Natural killer cell (primary cell): ENCODE measurements around the gene ZBTB8B. TPM values are rescaled to one million over a fixed set of nuclear protein-coding genes. Genes with fewer than 3 reads are reported as not detected.

Source experiments
- ATAC-seq, 3 donors: fragments of 150-1000 bp in 2 of 3; fragments of 200-7000 bp in 1 of 3; cut with Tn5 transposase; 1 replicate in 1 of 3; 2 replicates in 2 of 3; pipeline ENCODE4 v1.10.0; 2021; ENCODE audit warnings: mild to moderate bottlenecking in 2 of 3, moderate library complexity in 2 of 3
- DNase-seq, 2 donors: peaks; one replicate each; pipeline versions ENCODE4 v3.0.0 to v3.0.0-alpha.2; 2013 to 2021; ENCODE audit warnings: mixed read lengths in 1 of 2
- H3K27ac ChIP-seq: one replicate; pipeline ENCODE4 v1.5.1; 2013; ENCODE audit warnings: mild to moderate bottlenecking, low read length
- H3K27me3 ChIP-seq: one replicate; pipeline ENCODE4 v1.6.1; 2013; ENCODE audit warnings: low read length; ENCODE audit not compliant: control insufficient read depth, insufficient read depth
- H3K36me3 ChIP-seq: one replicate; pipeline ENCODE4 v1.6.1; 2013; ENCODE audit warnings: low read length; ENCODE audit not compliant: control insufficient read depth, insufficient read depth
- H3K4me1 ChIP-seq: one replicate; pipeline ENCODE4 v1.6.1; 2013; ENCODE audit warnings: low read length; ENCODE audit not compliant: control insufficient read depth, insufficient read depth
- H3K4me3 ChIP-seq: one replicate; pipeline ENCODE4 v1.5.1; 2013; ENCODE audit warnings: low read length
- H3K9me3 ChIP-seq: one replicate; pipeline ENCODE4 v1.6.1; 2013; ENCODE audit warnings: low read length; ENCODE audit not compliant: control insufficient read depth, insufficient read depth
- H3K27ac Mint-ChIP-seq, 2 donors: one replicate each; pipeline ENCODE4 v1.8.0; 2022; ENCODE audit warnings: mild to moderate bottlenecking in 2 of 2, mixed read lengths in 2 of 2, moderate library complexity in 1 of 2
- H3K27me3 Mint-ChIP-seq, 2 donors: one replicate each; pipeline ENCODE4 v1.8.0; 2022; ENCODE audit warnings: low read depth in 2 of 2, mixed read lengths in 2 of 2
- H3K36me3 Mint-ChIP-seq: one replicate; pipeline ENCODE4 v1.8.0; 2022; ENCODE audit warnings: mixed read lengths
- H3K4me1 Mint-ChIP-seq, 2 donors: one replicate each; pipeline ENCODE4 v1.8.0; 2022; ENCODE audit warnings: mixed read lengths in 2 of 2
- H3K4me3 Mint-ChIP-seq: one replicate; pipeline ENCODE4 v1.8.0; 2022; ENCODE audit warnings: mild to moderate bottlenecking, moderate library complexity, mixed read lengths
- H3K9me3 Mint-ChIP-seq, 2 donors: one replicate each; pipeline ENCODE4 v1.8.0; 2022; ENCODE audit warnings: mixed read lengths in 2 of 2
- WGBS: methylation state at CpG from one replicate; pipeline ENCODE4 v1.1.7; 2013; ENCODE audit warnings: missing lambda C conversion rate; ENCODE audit not compliant: insufficient coverage; 5-methylcytosine and 5-hydroxymethylcytosine counted together
- intact Hi-C: fragments of 100-400 bp; cut with micrococcal nuclease; formaldehyde crosslinking; loops from one replicate; pipeline ENCODE4 v1.14.2; 2022
- total RNA-seq, 4 donors: library from RNA; stranded (reverse); fragments of 120-200 nt in 1 of 4; gene quantifications; one replicate each; pipeline versions ENCODE4 v1.2.3 to v1.2.4, GENCODE V29; 2013 to 2022
- TF ChIP-seq, protein P1 (sequence below): fragments of 200-600 bp; IDR thresholded peaks from one replicate; pipeline ENCODE4 v1.8.0; 2022; ENCODE audit warnings: antibody characterized with exemption

ZBTB8B gene
- total RNA-seq, 3 donors from 2014 or later (not counting 1 experiment from before 2014, with no cell fraction given): not detected

DNA sequence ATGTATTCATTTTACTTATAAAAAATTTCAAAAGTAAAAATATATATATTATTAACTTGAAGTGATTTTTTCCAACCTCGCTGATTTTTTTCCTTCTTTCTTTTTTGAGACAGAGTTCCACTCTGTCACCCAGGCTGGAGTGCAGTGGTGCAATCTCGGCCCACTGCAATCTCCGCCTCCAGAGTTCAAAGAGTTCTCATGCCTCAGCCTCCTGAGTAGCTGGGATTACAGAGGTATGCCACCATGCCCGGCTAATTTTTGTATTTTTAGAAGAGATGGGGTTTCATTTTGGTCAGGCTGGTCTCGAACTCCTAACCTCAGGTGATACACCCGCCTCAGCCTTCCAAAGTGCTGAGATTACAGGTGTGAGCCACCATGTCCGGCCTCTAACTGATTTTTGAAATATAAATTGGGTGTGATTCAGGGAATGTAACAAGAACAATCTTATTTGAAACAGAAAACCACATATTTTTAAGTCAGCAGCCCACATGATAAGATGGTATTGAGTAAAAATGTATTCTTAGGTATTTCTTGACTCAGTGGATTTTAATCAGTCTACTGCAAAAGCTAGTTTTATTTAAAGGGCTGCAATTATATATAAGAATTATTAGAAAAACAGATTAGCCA is 30.0 kb downstream of the ZBTB8B start:
- Histone ChIP-seq H3K27me3 (peaks cover 6% of the 10 kb centered on the region), H3K27ac (no peak overlapping the region), H3K9me3 (no peaks in the 10 kb centered on the region), H3K4me1 (no peaks in the 10 kb centered on the region), H3K36me3 (no peaks in the 10 kb centered on the region), H3K4me3 (no peak overlapping the region)
- Mint-ChIP-seq H3K27me3 (peaks cover 24% of the 10 kb centered on the region in 2 donors), H3K36me3 (no peaks in the 10 kb centered on the region), H3K9me3 (no peaks in the 10 kb centered on the region), H3K4me1 (no peaks in the 10 kb centered on the region), H3K27ac (no peak overlapping the region), H3K4me3 (no peak overlapping the region)
- TF ChIP-seq, protein P1, sequence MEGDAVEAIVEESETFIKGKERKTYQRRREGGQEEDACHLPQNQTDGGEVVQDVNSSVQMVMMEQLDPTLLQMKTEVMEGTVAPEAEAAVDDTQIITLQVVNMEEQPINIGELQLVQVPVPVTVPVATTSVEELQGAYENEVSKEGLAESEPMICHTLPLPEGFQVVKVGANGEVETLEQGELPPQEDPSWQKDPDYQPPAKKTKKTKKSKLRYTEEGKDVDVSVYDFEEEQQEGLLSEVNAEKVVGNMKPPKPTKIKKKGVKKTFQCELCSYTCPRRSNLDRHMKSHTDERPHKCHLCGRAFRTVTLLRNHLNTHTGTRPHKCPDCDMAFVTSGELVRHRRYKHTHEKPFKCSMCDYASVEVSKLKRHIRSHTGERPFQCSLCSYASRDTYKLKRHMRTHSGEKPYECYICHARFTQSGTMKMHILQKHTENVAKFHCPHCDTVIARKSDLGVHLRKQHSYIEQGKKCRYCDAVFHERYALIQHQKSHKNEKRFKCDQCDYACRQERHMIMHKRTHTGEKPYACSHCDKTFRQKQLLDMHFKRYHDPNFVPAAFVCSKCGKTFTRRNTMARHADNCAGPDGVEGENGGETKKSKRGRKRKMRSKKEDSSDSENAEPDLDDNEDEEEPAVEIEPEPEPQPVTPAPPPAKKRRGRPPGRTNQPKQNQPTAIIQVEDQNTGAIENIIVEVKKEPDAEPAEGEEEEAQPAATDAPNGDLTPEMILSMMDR: no peak
- ATAC-seq (no peak), DNase-seq (no peak)
- intact Hi-C loops: no loop called here
- 83% methylated on average over 7 of the region's 7 CpGs for WGBS

DNA sequence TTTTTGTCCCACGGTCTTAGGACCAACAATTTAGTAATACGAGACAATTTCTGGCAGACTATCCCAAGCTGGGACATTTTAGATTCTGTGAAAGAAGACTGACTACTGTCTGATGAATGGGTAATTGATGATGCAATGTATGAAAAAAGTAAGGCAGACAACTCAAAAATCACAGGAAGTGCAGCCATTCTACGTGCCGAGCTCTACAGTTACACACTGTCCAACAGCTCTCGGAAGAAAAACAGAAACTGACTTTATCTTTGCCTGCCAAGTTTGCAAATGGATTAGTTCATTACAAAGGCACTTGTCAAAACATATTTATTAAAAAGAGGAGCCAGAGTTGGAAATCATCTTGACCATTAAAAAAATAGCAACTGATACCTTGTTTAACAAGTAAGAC is 31.3 kb downstream of the ZBTB8B start:
- H3K36me3 ChIP-seq: no peaks in the 10 kb centered on the region
- H3K4me1 Mint-ChIP-seq: no peaks in the 10 kb centered on the region
- ATAC-seq: no peak
- H3K27me3 Mint-ChIP-seq: peaks cover 26 to 28% of the 10 kb centered on the region in 2 donors
- H3K27ac Mint-ChIP-seq: no peak overlapping the region
- no peak for DNase-seq
- peaks cover 7% of the 10 kb centered on the region for H3K4me1 ChIP-seq
- H3K36me3 Mint-ChIP-seq: no peaks in the 10 kb centered on the region
- no peak overlapping the region for H3K27ac ChIP-seq
- no peaks in the 10 kb centered on the region for H3K9me3 Mint-ChIP-seq
- intact Hi-C loops: no loop called here
- H3K27me3 ChIP-seq: peaks cover 6% of the 10 kb centered on the region
- no peaks in the 10 kb centered on the region for H3K9me3 ChIP-seq
- TF ChIP-seq, protein P1: no peak
- no peak overlapping the region for H3K4me3 ChIP-seq
- 83% methylated on average over 5 of the region's 5 CpGs for WGBS
- no peak overlapping the region for H3K4me3 Mint-ChIP-seq

DNA sequence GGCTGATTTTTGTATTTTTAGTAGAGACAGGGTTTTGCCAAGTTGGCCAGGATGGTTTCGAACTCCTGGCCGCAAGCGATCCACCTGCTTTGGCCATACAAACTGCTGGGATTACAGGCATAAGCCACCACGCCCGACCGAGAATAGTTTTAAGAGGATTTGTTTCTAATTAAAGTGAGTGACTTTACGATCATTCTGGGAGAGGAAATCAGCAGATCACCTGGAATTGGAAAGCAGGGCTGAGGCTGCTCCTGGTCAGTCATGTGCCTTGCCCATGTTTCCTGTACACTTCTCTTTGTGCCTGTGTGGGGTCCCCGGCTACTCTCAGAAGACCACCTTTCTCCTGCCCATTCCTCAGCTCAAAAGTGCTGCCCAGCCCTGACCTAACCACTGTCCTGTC is 33.9 kb downstream of the ZBTB8B start:
- Mint-ChIP-seq H3K4me3 (peak overlapping the region; percentile 83), H3K27me3 (peaks cover 36 to 41% of the 10 kb centered on the region in 2 donors), H3K9me3 (no peaks in the 10 kb centered on the region), H3K27ac (no peak overlapping the region), H3K36me3 (no peaks in the 10 kb centered on the region), H3K4me1 (no peaks in the 10 kb centered on the region)
- Histone ChIP-seq H3K4me3 (no peak overlapping the region), H3K9me3 (no peaks in the 10 kb centered on the region), H3K27me3 (peaks cover 6% of the 10 kb centered on the region), H3K27ac (no peak overlapping the region), H3K4me1 (peaks cover 7% of the 10 kb centered on the region), H3K36me3 (no peaks in the 10 kb centered on the region)
- TF ChIP-seq, protein P1: no peak
- no peak for ATAC-seq
- intact Hi-C loops: no loop called here
- WGBS: 98% methylated on average over 8 of the region's 8 CpGs
- no peak for DNase-seq
